NCI-H748 (cell line): ENCODE measurements around the gene MTHFS.

Source experiments
- DNase-seq: peaks from one replicate; lab custom pipeline; 2025; ENCODE audit not compliant: unreplicated experiment; lab: John Stamatoyannopoulos, UW

The MTHFS gene

GRCh38 chr15:79881254-79881653 is 15.6 kb downstream of the MTHFS start:
- DNase-seq = no peak

- DNase-seq = no peak
These were observed 18.6 kb downstream of the MTHFS start for GRCh38 chr15:79878078-79878705.

GRCh38 chr15:79875213-79875612 is 21.6 kb downstream of the MTHFS start:
- DNase-seq = no peak

GRCh38 chr15:79874242-79874641 is 22.6 kb downstream of the MTHFS start:
- DNase-seq = no peak

- no peak for DNase-seq
These were observed 24.3 kb downstream of the MTHFS start for GRCh38 chr15:79872358-79873017.

- DNase-seq = no peak
These were observed 28.3 kb downstream of the MTHFS start for GRCh38 chr15:79868554-79868953.

- no peak for DNase-seq
These were observed 32.9 kb downstream of the MTHFS start for GRCh38 chr15:79863886-79864285.

GRCh38 chr15:79862191-79862590 is 34.6 kb downstream of the MTHFS start:
- no peak for DNase-seq

- no peak for DNase-seq
These were observed 36.2 kb downstream of the MTHFS start for GRCh38 chr15:79860661-79861060.

- DNase-seq = no peak
These were observed 38.3 kb downstream of the MTHFS start for GRCh38 chr15:79858469-79858868.

- DNase-seq = peak; percentile 54
These were observed 43.1 kb downstream of the MTHFS start for GRCh38 chr15:79853492-79854328.

- DNase-seq = peak; percentile 3
These were observed 47.0 kb downstream of the MTHFS start for GRCh38 chr15:79849789-79850188.

- no peak for DNase-seq
These were observed 50.3 kb downstream of the MTHFS start for GRCh38 chr15:79846539-79846938.

GRCh38 chr15:79844221-79844620 is 52.6 kb downstream of the MTHFS start:
- no peak for DNase-seq

GRCh38 chr15:79837846-79838245 is 59.0 kb downstream of the MTHFS start:
- no peak for DNase-seq

- peak; percentile 33 for DNase-seq
These were observed 62.3 kb downstream of the MTHFS start for GRCh38 chr15:79834495-79834894.

GRCh38 chr15:79832367-79833120 is 64.3 kb downstream of the MTHFS start:
- no peak for DNase-seq

- no peak for DNase-seq
These were observed 65.2 kb downstream of the MTHFS start for GRCh38 chr15:79831604-79832003.

GRCh38 chr15:79829950-79830349 is 66.9 kb downstream of the MTHFS start:
- no peak for DNase-seq

- no peak for DNase-seq
These were observed 68.4 kb downstream of the MTHFS start for GRCh38 chr15:79828447-79828846.

- DNase-seq = no peak
These were observed 70.0 kb downstream of the MTHFS start for GRCh38 chr15:79826800-79827199.
